AG04450 (cell line): Measurements from ENCODE around the gene GOLPH3. TPM values are rescaled to one million over a fixed set of nuclear protein-coding genes. Genes with fewer than 3 reads are reported as not detected.
"Not testable (repeated sequence)": the region's sequence is repeated elsewhere in the genome, so short reads cannot be mapped to it uniquely, and the experiment has no call there.

ENCODE experiments used
- CTCF ChIA-PET: fragments of 300-600, 350-600 bp; formaldehyde crosslinking; extraction: SDS; loops from one replicate; lab custom pipeline; 2022; ENCODE audit warnings: antibody characterized with exemption, inconsistent platforms; lab: Charles Lee
- POLR2A ChIA-PET: fragments of 350-600 bp; formaldehyde crosslinking; extraction: SDS; loops from one replicate; lab custom pipeline; 2021; ENCODE audit warnings: antibody characterized with exemption, inconsistent platforms; lab: Yijun Ruan, JAX
- DNase-seq: peaks from one replicate; pipeline ENCODE4 v3.0.0-alpha.2; 2011; ENCODE audit warnings: low read depth, low spot score
- H3K27ac ChIP-seq: one replicate; pipeline ENCODE4 v1.5.1; 2012; ENCODE audit warnings: low read depth, low read length, control low read depth
- H3K27me3 ChIP-seq: one replicate; pipeline ENCODE4 v1.6.0; 2012; ENCODE audit warnings: low read length; ENCODE audit not compliant: control insufficient read depth, insufficient read depth
- H3K4me3 ChIP-seq: 2 replicates; pipeline ENCODE4 v1.5.1; 2011; ENCODE audit warnings: mild to moderate bottlenecking, low read depth, low read length, control low read depth
- H3K9me3 ChIP-seq: 2 replicates; pipeline ENCODE4 v1.5.1; 2012; ENCODE audit warnings: low read length; ENCODE audit not compliant: control insufficient read depth, insufficient read depth
- polyA plus RNA-seq: library from polyadenylated mRNA; depleted of rRNA; stranded (reverse); fragments of >200 nt; gene quantifications from 2 replicates; pipeline ENCODE4 v1.2.3, GENCODE V29; 2011
- TF ChIP-seq, protein P1 (sequence below): IDR thresholded peaks from 2 replicates; pipeline ENCODE4 v1.5.1; 2011; ENCODE audit warnings: low read depth, low read length, control low read depth, inconsistent platforms

The GOLPH3 gene
- polyA plus RNA-seq, 1 experiment, result 80.1 TPM

DNA sequence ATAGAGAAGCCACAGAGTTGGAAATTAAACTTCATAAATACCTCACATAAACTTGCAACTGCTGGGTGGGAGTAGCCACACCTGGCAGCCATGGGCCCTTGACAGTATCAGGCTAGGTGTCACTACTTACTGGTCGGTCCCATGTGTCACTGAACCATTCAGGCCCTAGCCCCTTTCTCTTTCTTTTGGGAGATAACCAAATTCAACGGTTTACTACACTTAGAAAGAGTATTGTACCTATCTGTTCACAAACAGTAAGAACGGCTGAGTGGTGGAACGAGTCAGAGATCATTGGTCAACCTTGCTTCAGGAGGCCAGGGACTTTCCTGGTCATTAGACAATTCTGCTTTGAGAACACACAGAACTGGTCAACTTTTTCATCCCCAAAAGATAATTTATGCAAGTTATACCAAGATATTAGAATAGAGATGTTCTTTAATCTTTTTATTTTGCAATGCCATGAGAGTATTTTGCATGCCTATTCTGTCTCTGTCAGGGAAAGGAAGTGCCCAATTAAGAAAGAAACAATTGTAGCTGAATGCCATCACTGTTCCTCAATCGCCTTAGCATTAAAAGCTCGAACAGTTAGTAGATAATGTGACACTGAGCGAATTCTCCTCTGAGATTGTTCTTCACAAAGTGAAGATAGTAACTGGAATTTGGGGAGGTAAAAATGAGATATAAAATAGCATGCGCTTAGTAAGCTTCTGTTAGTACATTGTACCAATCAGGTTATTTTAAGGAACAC is 50.9 kb downstream of the GOLPH3 start:
- Histone ChIP-seq H3K4me3 (no peak overlapping the region), H3K9me3 (no peaks in the 10 kb centered on the region), H3K27ac (no peak overlapping the region), H3K27me3 (no peaks in the 10 kb centered on the region)
- ChIA-PET CTCF (no interaction called here), POLR2A (no interaction called here)
- no peak for DNase-seq
- TF ChIP-seq, protein P1, sequence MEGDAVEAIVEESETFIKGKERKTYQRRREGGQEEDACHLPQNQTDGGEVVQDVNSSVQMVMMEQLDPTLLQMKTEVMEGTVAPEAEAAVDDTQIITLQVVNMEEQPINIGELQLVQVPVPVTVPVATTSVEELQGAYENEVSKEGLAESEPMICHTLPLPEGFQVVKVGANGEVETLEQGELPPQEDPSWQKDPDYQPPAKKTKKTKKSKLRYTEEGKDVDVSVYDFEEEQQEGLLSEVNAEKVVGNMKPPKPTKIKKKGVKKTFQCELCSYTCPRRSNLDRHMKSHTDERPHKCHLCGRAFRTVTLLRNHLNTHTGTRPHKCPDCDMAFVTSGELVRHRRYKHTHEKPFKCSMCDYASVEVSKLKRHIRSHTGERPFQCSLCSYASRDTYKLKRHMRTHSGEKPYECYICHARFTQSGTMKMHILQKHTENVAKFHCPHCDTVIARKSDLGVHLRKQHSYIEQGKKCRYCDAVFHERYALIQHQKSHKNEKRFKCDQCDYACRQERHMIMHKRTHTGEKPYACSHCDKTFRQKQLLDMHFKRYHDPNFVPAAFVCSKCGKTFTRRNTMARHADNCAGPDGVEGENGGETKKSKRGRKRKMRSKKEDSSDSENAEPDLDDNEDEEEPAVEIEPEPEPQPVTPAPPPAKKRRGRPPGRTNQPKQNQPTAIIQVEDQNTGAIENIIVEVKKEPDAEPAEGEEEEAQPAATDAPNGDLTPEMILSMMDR, result no peak

DNA sequence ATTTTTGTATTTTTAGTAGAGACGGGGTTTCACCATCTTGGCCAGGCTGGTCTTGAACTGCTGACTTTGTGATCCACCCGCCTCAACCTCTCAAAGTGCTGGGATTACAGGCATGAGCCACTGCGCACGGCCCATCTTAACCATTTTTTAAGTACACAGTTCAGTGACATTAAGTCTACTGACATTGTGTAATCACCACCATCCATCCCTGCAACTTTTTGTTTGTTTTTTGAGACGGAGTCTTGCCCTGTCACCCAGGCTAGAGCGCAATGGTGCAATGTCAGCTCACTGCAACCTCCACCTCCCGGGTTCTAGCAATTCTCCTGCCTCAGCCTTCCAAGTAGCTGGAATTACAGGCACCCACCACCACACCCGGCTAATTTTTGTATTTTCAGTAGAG is 55.2 kb downstream of the GOLPH3 start:
- H3K27me3 ChIP-seq, H3K27ac ChIP-seq, H3K4me3 ChIP-seq, H3K9me3 ChIP-seq, POLR2A ChIA-PET, CTCF ChIA-PET, DNase-seq: not testable (repeated sequence)

DNA sequence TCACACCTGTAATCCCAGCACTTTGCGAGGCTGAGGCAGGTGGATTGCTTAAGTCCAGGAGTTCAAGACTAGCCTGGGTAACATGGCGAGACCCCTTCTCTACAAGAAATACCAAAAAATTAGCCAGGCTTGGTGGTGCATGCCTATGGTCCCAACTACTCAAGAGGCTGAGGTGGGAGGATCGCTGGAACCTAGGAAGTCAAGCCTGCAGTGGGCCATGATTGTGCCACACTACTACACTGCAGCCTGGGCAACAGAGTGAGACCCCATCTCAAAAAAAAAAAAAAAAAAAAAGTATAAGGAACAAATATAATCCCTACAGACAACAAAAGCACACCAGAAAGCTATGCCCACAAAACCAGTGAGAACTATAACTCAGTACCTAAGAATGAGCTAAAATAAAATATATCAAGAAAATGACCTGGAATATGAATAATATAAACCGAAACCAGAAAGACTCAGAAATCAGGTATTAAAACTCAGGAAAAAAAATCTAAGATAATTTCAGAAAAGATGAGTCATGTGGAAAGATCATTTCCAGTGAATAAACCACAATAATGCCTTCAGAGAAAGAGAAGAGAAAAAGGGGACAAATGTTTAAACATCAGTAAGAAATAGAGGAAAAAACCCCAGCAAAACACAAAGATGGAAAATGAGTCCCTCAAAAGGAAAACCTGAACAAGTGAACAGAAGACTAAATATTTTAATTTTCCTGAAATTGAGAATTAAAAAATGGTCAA is 57.4 kb downstream of the GOLPH3 start:
- TF ChIP-seq, protein P1, result no peak
- H3K27ac ChIP-seq, result no peak overlapping the region
- POLR2A ChIA-PET, result no interaction called here
- CTCF ChIA-PET, result no interaction called here
- no peak for DNase-seq
- no peaks in the 10 kb centered on the region for H3K9me3 ChIP-seq
- no peaks in the 10 kb centered on the region for H3K27me3 ChIP-seq
- H3K4me3 ChIP-seq, result no peak overlapping the region

DNA sequence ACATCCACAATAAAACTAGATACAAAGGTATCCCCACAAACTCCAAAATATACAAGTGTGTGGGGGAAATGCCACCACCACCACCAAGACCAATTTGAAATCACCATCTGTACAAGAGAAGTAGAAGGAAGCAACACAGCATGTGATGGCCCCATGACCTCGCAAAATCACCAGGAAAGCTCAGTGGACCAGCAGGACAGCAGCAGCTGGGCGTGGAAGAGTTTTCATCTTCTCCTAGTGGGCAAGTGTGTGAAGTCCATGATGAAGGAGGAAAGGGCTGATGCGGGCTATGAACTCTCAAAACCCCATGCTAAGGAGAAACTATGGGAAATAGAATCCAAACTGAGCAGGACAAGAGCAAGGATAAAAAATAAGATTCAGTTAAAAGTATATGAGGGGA is 58.1 kb downstream of the GOLPH3 start:
- Histone ChIP-seq H3K4me3 (no peak overlapping the region), H3K27ac (no peak overlapping the region)

DNA sequence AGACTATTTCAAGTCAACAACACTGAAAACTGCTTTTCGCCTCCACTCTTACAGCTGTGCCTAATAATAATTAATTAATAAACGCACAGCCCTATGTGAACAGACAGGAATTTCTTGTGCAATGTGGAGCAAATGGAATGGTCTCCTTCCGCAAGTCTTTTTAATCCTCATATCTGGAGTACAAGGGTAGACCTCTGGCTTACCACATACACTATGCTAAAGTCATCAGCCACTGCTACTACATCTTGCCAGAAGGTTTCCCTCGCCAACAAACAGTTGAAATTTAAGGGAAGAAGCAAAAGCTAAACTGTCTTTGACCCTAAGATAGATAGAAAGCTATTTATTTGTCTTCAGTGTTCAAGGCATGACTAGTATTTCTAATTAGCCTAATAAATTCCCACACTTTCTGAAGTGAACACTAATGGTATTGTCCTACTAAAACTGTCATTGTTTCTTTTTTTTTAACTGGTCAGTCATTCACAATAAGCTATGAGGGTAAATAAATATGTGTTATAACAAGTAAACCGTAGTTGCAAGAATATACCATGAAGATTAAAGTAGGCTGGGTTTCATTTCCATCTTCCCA is 63.9 kb downstream of the GOLPH3 start:
- POLR2A ChIA-PET, result interaction anchor here (0.6 kb wide), 1 partner anchor 528 kb away, joined by 3 read pairs; no protein-coding TSS in a partner anchor
- H3K27ac ChIP-seq, result no peak overlapping the region
- TF ChIP-seq, protein P1, result no peak
- CTCF ChIA-PET, result no interaction called here
- H3K27me3 ChIP-seq, result no peaks in the 10 kb centered on the region
- H3K9me3 ChIP-seq, result no peaks in the 10 kb centered on the region
- no peak overlapping the region for H3K4me3 ChIP-seq
- DNase-seq, result no peak

More for the DNA sequence above, 58.1 kb downstream of the GOLPH3 start:
- Histone ChIP-seq H3K9me3 (no peaks in the 10 kb centered on the region), H3K27me3 (no peaks in the 10 kb centered on the region)
- TF ChIP-seq, protein P1, result no peak
- POLR2A ChIA-PET, result no interaction called here
- CTCF ChIA-PET, result no interaction called here
- DNase-seq, result no peak
